HG02759 (cell line): ENCODE results near the gene UBL4B.
"Not testable (repeated sequence)": the region's sequence is repeated elsewhere in the genome, so short reads cannot be mapped to it uniquely, and the experiment has no call there.

Source experiments
- ATAC-seq: cut with Tn5 transposase; IDR thresholded peaks from one replicate; pipeline ENCODE4 v1.9.1; 2021; ENCODE audit warnings: mild to moderate bottlenecking, moderate library complexity; ENCODE audit not compliant: unreplicated experiment

Gene UBL4B, protein sequence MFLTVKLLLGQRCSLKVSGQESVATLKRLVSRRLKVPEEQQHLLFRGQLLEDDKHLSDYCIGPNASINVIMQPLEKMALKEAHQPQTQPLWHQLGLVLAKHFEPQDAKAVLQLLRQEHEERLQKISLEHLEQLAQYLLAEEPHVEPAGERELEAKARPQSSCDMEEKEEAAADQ

GRCh38 chr1:110112143-110112542 is at the start of gene UBL4B:
UBL4B (plus strand) TSS chr1:110112443; CDS start chr1:110112535, 92 bp downstream.
- ATAC-seq = no peak

DNA sequence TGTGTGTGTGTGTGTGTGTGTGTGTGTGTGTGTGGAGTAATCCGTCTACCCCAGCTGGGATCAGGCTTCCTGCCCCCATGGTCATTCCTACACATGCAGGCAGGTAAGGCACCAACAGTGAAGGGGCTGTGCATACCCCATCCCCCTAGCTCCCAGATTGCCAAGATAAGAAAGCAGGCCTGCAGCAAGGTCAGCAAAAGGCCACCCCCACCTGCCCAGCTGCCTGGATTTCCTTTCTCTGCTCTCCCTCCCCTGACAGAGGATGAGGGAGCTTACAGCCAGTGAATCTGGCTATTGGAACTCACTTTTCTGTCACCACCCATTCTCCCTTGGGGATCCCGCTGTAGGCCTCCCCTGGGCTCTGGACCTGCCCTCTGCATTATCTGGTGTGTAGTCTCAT is 49.6 kb upstream of the UBL4B start:
- ATAC-seq = no peak

GRCh38 chr1:110063781-110064180 is 48.5 kb upstream of the UBL4B start:
- ATAC-seq = no peak

DNA sequence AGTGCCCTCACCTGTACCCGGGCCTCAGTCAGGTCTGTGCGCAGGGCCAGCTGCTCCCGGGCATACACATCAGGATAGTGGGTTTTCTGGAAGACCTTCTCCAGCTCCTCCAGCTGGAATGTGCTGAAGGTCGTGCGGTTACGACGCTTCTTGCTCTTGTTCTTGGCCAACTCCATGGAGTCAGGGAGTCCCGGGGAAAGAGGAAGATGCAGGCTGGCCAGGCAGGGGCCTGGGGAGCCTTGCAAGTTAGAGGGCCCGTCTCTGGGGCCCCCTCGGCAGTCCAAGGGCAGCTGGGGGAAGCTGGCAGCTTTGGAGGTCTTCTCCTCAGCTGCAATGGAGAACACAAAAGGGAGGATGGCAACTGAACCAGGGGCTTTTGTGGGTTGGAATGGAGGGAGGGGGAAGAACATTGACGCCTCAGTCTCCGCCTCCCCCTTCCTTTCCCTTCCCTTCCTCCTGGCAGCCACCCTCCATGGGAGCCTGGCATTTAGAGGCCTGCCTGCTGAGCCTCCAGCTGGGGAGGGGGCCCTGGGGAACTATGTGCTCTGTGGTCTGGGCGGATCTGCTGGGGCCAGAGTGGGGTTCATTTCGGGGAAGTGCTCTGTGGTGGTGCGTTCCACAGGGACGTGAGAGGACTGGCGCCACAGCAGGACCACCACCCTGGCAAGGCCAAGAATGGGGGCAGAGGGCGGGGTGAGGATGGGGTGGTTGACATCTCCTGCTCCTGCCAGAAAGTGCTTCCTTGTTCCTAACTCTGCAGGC is 47.5 kb upstream of the UBL4B start:
- ATAC-seq = no peak

- no peak for ATAC-seq
Measured at GRCh38 chr1:110065841-110066240, 46.4 kb upstream of the UBL4B start.

GRCh38 chr1:110067479-110067892 is 44.8 kb upstream of the UBL4B start:
- no peak for ATAC-seq

DNA sequence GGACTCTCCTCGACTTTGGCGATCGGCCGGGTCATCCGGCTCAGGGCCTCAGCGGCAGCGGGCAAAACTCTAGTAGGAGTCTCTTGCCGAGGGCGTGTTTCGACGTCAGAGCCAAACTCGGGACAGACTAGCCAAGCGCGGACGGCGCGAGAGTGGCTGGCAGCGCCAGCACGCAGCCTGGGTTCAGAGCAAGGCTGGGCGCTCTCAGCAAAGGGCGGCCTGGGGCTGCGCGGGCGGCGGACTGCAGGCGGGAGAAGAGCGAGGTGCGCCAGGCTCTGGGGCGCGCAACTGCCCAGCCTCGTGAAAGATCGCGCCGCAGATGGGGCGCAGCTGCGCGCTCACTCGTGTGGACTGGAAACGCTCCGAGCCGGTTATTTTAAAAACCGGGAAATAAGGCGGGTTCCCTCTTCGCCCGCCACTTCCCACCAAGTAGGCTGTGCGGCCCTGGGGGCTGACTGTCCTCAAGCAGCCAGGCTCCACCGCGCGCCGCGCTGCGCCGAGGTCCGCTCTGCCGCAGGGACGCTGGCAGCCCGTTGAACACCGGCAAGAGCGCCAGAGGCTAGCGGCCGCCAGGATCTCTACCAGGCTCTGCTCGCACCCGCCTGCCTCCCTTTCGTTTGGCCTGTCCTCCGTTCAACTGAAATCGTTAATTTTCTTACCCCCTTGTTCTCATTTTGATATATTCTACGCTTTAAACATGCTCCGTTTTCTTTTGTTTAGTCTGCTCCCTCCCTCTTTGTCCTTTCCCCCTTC is 44.2 kb upstream of the UBL4B start:
- ATAC-seq = no peak

GRCh38 chr1:110068646-110069403 is 43.4 kb upstream of the UBL4B start:
- no peak for ATAC-seq

DNA sequence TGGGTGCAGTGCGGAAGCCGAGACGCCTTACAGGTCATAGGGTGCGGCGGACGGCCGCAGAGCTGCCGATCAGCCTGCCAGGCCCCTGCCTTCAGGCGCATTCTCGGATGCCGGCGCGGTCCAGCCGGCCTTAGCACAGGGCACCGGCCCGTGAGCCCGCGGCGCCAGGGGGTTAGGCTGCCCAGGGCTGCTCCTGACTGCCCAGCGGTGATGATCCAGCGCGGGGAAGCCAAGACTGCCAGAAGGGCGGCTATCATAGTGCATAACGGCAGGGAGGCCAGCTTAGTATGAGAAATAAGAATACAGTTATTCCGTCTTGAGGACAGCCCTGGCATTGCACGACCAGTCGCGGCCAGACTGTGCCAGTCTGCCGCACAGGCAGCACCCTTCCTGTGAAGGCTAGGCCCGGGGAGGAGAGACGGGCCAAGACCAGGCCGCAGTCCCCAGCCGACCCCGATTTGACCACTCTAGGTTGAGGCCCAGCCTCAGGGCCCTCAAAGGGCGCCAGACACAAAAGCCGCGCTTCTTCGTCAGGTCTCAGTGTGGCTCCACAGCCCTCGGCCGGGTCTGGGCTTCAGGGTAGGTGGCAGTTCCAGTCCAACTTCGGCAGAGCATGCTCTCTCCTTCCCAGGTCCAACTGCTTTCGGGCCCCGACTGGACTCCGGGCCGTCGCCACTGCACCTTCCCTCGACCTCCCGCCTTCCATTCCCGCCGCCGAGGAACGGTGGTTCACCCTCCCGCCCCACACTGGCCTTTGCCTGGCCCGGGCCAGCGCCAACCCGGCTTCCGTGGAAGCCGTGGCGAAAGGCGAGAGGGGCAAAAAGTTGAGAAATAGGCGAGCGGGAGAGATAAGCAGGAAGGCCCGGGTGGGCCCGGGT is 42.6 kb upstream of the UBL4B start:
- no peak for ATAC-seq

DNA sequence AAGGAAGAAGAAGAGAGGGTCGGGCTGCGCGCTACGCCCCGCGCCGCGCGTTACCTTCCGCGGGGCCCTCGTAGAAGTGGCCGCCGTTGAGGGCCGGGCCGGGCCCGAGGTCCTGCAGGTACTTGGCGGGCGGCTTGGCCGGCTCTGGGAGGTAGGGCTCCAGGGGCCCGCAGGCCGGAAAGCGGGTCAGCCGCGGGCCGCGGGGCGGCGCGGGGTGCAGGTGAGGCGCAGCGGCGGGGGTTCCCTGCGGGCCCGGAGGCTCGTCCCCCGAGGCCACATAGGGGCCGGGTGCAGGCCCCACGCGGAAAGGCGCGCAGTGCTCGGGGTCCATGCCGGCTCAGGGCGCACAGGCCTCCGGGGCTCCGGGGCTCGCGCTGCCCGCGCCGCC is 42.0 kb upstream of the UBL4B start:
- no peak for ATAC-seq

- ATAC-seq = no peak
Measured at GRCh38 chr1:110070671-110071242, 41.5 kb upstream of the UBL4B start, which contains the start of gene ALX3. ALX3 (minus strand) TSS chr1:110070672; CDS start chr1:110070612, 60 bp downstream.

DNA sequence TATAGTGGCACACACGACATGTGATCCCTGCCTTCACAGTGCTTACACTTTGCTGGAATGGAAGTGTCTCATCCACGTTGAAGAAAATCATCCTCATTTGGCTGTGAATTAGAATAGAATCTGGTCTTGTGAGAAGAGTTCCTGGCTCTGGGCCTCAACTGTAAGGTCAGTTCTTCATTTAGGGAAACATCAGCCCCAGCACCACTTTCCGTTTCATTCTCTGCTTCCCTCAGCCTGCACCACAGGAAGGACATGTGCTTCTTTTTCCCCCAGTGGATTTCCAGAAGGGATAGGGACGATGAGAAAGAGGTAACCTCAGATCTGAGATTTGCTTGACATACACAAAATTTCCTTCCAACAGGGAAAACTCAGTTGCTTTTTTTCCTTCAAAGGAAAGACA is 38.1 kb upstream of the UBL4B start:
- ATAC-seq = no peak

GRCh38 chr1:110076789-110077500 is 35.3 kb upstream of the UBL4B start:
- no peak for ATAC-seq

- not testable (repeated sequence) for ATAC-seq
Measured at GRCh38 chr1:110079995-110080394, 32.2 kb upstream of the UBL4B start.

GRCh38 chr1:110081061-110081460 is 31.2 kb upstream of the UBL4B start:
- ATAC-seq = no peak

GRCh38 chr1:110082477-110082876 is 29.8 kb upstream of the UBL4B start:
- ATAC-seq = no peak

- ATAC-seq = no peak
Measured at GRCh38 chr1:110083061-110083865, 29.0 kb upstream of the UBL4B start.

DNA sequence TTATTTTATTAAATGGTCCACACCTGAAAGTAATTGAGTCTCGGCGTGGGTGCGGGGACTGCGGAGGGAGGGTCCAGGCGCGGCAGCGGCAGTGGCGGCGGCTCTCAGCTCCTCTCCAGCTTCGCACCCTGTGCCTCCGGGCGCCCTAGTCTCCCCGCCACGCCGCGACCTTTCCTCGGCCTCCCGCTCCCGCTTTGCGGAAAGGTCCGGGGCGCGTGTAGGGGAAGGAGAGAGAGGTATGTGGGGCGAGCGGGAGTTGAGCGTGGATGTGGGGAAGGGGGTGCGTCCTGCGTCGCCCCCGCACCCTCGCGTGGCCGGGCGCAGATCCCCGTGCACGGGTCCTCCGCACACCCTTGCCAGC is 28.4 kb upstream of the UBL4B start:
- ATAC-seq = no peak
